Measurements from ENCODE around the gene PPP1R15A.
A peak's percentile ranks its signal among the peaks of the same experiment; 100 is the strongest.
"Not testable (repeated sequence)": the region's sequence is repeated elsewhere in the genome, so short reads cannot be mapped to it uniquely, and the experiment has no call there.

The PPP1R15A gene

DNA sequence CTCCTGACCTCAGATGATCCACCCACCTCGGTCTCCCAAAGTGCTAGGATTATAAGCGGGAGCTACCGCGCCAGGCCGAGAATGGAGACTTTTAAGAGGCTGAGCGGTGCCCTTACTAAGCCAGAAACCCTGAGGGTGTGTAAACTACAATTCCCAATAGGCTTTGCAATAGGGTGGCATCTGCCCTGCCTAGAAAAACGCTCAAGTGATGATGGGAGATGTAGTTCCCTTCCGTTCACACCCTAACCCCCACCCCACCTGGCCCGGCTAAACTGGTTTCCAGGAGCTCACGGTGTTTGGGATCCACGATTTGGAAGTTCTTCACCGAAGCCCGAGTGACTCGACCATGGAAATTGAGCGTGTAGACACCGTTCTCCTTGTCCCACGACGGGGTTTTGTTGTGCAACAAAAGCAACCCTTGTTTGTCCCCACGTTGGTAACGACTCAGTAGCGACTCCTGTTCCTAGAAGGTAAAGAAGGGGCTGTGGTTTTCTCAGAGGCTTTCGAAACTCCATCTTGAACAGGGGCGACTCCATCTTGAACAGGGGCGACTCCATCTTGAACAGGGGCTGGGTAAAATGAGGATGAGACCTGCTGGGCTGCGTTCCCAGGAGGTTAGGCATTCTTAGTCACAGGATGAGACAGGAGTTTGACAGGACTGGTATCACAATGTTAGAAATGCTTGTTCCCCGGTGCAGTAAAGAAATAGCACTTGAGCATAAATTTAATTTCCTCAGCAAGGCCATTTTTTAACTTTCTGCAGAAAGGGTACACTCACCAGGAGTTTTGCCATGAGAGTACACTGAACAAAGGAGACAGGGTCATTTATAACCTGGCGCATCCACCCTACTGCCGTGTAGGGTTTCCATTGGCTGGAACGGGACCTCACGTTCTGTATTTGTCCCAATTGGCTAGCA lies 9.8 kb downstream of the PPP1R15A start:
- DNase-seq = no peak

GRCh38 chr19:48883726-48884125 lies 11.5 kb downstream of the PPP1R15A start:
- no peak for DNase-seq

DNA sequence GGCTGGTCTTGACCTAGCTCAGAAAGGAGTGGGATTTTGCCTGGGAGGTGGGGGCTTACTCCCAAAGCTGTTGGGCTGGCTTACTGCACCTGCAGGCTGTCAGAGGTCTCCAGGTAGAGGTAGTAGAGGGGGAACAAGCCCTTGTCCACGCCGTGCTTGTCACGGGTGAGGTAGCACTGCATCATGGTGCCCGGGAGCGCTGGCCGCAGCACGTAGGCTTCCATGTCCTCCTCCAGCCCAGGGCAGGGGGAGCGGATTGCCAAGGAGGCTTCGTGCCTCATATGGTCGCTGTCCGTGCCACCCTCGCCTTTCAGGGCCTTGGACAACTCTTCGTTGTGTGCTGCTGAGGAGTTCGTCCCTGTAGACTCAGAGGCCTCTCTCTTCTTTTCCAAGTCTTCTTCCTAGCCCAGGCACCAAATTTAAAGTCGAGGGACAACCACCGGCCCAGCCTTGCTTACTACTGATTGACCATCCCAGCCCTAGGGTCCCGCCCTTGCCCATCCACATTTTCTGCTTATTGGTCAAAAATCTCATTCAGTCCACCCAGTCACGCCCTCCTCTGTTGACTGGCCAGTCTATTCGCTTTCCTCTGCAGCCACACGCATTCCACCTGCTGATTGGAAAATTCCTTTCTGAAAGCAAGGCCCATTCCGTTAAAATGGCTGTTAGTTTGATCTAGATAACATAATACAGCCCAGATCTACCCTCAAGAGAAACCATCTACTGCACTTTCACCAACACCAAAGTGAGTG lies 15.8 kb downstream of the PPP1R15A start:
- DNase-seq = no peak

DNA sequence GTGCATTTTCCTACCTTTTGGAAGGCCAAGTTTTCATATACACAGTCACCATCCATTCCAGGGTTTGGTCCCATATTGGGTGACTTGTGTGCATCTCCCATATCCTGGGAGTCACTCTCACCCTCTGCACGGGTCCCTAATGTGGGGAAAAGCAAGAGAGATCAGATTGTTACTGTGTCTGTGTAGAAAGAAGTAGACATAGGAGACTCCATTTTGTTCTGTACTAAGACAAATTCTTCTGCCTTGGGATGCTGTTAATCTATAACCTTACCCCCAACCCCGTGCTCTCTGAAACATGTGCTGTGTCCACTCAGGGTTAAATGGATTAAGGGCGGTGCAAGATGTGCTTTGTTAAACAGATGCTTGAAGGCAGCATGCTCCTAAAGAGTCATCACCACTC lies 17.3 kb downstream of the PPP1R15A start:
- not testable (repeated sequence) for DNase-seq

- DNase-seq = no peak
These were observed 18.3 kb downstream of the PPP1R15A start for GRCh38 chr19:48890551-48890950.

DNA sequence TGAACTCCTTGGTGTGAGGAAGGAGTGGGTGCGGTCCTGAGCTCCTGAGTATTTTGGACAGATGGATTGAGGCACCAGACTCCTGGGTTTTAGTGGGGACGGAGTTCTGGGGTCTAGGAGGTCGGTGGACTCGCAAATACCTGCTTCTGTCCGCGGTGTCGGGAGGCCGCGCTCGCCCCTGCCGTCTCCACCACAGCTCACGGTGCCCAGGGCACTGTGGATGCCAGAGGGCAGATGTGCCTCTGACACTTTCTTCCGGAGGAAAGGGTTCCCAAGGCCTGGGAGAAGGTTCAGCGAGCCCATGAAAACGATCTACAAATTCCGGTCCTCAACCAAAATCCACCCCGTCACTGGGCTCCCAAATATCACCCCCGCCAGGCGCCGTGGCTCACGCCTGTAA lies 23.0 kb downstream of the PPP1R15A start:
- no peak for DNase-seq

- peak; percentile 83 for DNase-seq
These were observed 24.0 kb downstream of the PPP1R15A start for GRCh38 chr19:48896191-48896720.

DNA sequence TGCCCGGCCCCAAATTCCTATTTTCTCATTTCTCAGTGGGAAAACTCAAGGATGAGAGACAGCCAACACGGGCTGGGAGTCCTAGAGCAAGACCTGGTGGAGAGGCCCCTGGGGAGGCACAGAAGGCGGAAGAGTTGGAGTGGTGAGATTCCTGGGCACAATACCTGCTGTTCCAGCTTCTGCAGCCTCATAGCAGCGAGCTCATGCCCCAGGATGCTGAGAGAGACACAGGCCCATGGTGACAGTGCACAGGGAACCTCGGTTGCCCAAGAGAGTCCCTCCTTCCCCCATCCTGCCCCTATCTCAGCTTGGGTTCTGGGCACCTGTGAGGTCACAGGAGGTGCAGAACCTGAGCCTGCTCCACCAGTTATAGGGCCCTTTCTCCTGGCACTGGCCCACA lies 25.0 kb downstream of the PPP1R15A start:
- no peak for DNase-seq

DNA sequence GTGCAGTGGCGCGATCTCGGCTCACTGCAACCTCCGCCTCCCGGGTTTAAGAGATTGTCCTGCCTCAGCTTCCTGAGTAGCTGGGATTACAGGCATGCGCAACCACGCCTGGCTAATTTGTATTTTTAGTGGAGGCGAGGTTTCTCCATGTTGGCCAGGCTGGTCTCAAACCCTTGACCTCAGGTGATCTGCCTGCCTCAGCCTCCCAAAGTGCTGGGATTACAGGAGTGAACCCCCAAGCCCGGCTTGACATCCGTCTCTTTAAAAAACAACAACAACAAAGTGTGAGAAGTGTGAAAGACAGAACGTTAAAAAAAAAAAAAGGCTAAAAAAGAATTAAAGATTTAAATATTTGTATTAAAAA lies 27.1 kb downstream of the PPP1R15A start:
- not testable (repeated sequence) for DNase-seq

- DNase-seq = peak; percentile 98
These were observed 27.7 kb downstream of the PPP1R15A start, which contains the start of gene NUCB1 for GRCh38 chr19:48899781-48900476. Gene NUCB1 (plus strand): TSS chr19:48900312. CDS start chr19:48900797, 485 bp downstream.

DNA sequence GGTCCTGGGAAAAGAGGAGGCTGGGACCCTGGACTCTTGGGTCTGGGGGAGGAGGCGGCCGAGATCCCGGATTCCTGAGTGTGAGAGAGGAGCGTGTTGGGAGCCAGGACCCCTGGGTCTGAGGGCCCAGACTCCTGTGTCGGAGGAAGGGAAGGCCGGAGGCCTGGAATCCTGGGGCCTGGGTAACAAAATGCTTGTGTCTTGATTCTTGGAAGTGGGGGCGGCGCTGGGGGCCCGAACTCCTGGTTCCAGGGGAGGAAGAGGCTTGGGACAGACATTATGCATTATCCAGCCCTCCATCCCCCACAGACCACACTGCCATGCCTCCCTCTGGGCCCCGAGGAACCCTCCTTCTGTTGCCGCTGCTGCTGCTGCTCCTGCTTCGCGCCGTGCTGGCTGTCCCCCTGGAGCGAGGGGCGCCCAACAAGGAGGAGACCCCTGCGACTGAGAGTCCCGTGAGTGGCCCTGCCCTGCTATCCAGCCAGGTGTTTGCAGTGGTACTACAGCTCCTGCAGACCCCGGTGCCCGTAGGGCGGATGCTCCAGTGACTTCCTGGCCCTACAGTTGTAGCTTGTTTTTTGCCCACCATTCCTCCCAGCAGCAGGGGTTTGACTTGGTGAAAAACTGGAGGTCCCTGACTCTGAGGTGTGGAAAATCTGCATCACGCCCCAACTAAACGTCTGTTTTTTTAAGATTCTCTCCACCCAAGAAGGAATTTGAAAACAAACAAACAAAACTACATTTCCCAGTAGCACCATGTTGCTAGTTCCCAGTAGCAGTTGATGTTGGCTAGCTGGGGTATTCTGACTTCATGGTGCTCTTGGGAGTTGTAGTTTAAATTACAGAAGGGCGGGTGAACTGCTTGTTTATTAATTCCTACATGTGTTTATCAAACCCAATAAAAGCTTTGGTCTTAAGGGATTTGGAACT lies 28.5 kb downstream of the PPP1R15A start:
- peak; percentile 65 for DNase-seq

GRCh38 chr19:48902291-48902690 lies 30.1 kb downstream of the PPP1R15A start:
- DNase-seq = not testable (repeated sequence)

GRCh38 chr19:48903788-48904187 lies 31.6 kb downstream of the PPP1R15A start:
- DNase-seq = not testable (repeated sequence)

DNA sequence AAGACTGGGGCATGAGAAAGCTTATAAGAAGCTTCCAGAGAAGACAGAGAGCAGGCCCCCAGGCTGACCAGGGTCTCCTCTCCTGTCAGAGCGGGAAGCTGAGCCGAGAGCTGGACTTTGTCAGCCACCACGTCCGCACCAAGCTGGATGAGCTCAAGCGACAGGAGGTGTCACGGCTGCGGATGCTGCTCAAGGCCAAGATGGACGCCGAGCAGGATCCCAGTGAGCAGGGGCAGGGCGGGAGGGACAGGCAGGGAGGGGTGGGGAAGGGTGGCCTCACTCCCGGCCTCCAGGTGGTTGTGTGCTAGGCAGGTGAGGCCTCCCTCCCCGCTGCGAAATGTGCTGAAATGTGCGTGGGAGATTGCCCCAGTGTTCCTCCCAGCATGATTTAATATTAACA lies 33.4 kb downstream of the PPP1R15A start:
- DNase-seq = no peak

DNA sequence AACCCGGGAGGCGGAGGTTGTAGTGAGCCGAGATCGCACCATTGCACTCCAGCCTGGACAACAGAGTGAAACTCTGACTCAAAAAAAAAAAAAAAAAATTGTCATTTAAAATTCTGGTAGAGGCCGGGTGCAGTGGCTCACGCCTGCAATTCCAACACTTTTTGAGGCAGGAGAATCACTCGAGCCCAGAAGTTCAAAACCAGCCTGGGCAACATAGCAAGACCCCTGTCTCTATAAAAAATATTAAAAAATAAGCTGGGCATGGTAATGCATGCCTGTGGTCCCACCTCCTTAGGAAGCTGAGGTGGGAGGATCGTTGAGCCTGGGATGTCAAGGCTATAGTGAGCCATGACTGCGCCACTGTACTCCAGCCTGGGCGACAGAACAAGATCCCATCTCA lies 34.1 kb downstream of the PPP1R15A start:
- no peak for DNase-seq

DNA sequence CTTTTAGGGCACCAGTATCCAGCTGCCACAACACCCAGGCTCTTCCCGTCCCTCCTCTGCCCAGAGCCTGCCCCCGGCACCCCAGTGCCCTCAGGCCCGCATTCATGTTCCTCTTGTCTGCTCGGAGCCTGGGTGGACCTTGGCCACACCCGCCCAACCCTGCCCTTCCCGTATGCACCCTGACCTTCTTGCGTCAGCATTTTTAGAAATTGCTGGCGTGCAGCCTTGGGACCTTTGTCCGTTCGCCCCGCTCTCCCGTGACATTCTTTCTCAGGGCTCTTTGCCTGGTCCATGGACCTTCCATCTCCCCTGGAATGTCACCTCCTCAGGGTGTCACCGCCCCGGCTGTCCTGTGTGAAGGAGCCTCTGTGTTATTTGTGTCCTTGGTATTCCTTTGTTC lies 35.5 kb downstream of the PPP1R15A start:
- DNase-seq = no peak

GRCh38 chr19:48909424-48910077 lies 37.3 kb downstream of the PPP1R15A start:
- not testable (repeated sequence) for DNase-seq

- DNase-seq = no peak
These were observed 38.6 kb downstream of the PPP1R15A start for GRCh38 chr19:48910803-48911202.

- DNase-seq = no peak
These were observed 41.1 kb downstream of the PPP1R15A start for GRCh38 chr19:48913114-48913889.

GRCh38 chr19:48914181-48914580 lies 42.0 kb downstream of the PPP1R15A start:
- DNase-seq = no peak

DNA sequence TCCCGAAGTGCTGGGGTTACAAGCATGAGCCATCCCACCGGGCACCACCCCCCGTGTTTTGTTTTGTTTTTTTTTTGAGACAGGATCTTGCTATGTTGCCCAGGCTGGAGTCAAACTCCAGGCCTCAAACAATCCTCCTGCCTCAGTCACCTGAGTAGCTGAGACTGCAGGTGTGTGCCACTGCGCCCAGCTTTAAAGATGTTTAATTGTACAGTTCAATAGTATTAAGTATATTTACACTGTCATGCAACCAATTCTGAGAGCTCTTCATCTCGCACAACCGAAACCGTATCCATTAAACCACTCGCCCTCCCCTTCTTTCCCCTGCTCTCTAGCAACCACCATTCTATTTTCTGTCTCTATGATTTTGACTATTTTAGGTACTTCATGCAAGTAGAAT lies 43.5 kb downstream of the PPP1R15A start:
- DNase-seq = no peak
